NOMO-1 (cell line): ENCODE measurements around the gene TMEM116.
"Not testable (repeated sequence)": the region's sequence is repeated elsewhere in the genome, so short reads cannot be mapped to it uniquely, and the experiment has no call there.

ENCODE experiments used
- DNase-seq, 2 experiments: peaks; one replicate each; lab custom pipeline; 2025; ENCODE audit not compliant: unreplicated experiment in 2 of 2; lab: John Stamatoyannopoulos, UW

TMEM116 gene

DNA sequence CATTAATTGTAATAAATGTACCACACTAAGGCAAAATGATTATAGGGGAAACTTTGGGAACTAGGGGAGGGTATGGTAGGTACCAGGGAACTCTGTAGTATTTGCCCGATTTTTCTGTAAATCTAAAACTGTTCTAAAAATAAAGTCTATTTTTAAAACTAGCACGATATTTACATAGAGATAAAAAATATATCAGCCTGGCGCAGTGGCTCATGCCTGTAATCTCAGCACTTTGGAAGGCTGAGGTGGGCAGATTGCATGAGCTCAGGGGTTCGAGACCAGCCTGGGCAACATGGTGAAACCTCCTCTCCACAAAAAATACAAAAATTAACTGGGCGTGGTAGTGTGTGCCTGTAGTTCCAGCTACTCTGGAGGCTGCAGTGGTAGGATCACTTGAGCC lies 32.4 kb downstream of the TMEM116 start:
- DNase-seq, result no peak

GRCh38 chr12:111978545-111978944 lies 34.4 kb downstream of the TMEM116 start:
- DNase-seq, result no peak

DNA sequence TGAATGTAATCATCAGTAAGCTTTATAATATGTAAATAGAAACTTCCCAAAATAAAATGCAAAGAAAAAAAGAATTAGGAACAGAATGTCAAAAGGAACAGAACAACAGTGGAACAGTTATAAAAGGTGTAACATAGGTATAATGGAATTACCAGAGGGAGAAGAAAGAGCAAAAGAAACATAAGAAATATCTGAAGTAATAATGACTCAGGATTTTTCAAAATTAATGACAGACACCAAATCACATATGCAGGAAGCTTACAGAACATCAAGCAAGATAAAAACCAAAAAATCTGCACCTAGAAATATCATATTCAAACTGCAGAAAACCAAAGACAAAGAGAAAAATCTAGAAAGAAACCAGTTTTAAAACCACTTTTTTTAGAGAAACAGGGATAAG lies 36.1 kb downstream of the TMEM116 start:
- DNase-seq, result no peak

DNA sequence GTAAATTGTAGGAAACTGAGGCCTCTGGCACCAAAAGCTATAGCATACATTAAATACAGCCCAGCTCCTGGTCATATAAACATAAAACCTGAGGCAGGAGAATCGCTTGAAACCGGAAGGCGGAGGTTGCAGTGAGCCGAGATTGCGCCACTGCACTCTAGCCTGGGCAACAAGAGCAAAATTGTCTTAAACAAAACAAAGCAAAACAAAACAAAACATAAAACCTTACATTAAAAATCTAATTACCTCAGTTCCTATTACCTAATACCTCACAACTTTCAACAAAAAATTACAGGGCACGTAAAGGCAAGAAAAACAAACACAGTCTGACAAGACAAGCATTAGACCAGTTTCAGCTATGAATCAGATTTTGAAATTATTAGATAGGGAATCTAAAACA lies 36.7 kb downstream of the TMEM116 start:
- DNase-seq, result peak; percentile 12 to 52

- peak; percentile 12 to 54 for DNase-seq
Measured at GRCh38 chr12:111975161-111975931, 37.6 kb downstream of the TMEM116 start.

DNA sequence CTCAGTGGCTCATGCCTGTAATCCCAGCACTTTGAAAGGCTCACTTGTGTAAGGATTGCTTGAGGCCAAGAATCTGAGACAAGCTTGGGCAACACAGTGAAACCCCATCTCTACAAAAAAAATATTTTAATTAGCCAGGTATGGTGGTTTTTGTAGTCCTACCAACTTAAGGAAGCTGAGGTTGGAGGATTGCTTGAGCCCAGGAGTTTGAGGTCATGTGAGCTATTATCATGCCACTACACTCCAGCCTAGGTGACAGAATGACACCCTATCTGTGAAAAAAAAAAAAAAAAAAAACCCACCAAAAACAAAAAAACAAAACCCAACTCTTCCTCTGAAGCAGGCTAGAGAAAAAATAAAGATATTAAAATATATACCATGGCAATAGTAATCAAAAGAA lies 41.2 kb downstream of the TMEM116 start:
- no peak for DNase-seq

DNA sequence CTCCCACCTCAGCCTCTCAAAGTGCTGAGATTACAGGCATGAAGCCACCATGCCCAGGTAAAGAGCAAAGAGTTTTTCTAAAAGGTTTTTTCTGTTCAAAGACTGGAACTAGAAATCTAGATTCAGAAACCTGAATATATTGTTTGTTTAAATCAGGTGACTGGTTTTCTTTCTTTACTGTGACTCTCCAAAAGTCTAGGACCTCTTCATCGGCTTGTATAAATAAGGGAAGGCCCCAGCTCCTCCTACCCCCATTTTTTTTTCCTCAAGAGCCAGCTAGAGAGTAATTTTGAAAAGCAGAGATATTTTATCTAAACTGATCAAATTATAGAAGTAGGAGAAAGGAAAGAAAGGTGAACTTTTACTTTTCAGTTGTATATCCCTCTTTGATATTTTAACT lies 48.0 kb downstream of the TMEM116 start:
- DNase-seq, result no peak

DNA sequence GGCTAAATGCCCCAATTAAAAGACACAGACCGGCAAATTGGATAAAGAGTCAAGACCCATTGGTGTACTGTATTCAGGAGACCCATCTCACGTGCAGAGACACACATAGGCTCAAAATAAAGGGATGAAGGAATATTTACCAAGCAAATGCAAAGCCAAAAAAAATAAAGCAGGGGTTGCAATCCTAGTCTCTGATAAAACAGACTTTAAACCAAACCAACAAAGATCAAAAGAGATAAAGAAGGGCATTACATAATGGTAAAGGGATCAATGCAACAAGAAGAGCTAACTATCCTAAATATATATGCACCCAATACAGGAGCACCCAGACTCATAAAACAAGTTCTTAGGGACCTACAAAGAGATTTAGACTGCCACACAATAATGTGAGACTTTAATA lies 53.4 kb downstream of the TMEM116 start:
- DNase-seq, result not testable (repeated sequence)

- DNase-seq, result not testable (repeated sequence)
Measured at GRCh38 chr12:111957224-111957623, 55.7 kb downstream of the TMEM116 start.

DNA sequence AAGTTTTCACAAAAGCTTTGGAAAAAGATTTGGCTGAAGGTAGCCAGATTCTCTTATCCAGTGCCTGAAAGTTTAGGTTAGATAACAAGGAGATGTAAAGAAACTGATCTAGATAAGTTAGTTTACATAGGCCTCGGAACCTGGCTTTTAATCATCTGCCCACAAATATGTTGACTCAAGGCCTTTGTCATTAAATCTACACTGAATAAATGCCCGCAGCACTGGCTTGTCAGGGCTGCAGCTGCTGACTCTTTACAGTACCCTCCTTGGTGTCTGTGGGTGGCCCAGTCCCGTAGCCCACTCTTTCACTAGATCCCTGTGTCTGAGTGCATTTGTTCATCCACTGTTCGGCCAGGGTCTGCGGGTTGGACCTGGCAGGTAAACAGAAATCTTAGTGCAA lies 58.0 kb downstream of the TMEM116 start:
- no peak for DNase-seq

DNA sequence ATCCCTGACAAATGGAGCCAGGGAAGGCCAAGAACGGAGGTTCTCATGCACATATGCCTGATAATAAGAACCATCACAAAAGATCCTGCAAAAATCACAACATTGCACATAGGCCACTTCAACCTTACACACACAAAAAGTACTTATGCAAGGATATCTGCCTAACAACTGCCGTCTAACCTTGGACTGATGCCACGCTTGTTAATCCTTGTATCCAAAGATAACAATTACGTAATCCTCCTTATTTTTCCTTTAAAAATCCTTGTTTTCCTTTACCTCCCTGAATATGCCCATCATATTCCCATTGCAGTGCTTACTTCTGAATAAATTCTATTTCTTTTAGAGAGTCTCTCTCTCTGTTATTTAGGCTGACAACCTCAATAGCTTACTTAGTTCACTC lies 59.5 kb downstream of the TMEM116 start:
- no peak for DNase-seq

- not testable (repeated sequence) for DNase-seq
Measured at GRCh38 chr12:111952084-111952787, 60.7 kb downstream of the TMEM116 start.

DNA sequence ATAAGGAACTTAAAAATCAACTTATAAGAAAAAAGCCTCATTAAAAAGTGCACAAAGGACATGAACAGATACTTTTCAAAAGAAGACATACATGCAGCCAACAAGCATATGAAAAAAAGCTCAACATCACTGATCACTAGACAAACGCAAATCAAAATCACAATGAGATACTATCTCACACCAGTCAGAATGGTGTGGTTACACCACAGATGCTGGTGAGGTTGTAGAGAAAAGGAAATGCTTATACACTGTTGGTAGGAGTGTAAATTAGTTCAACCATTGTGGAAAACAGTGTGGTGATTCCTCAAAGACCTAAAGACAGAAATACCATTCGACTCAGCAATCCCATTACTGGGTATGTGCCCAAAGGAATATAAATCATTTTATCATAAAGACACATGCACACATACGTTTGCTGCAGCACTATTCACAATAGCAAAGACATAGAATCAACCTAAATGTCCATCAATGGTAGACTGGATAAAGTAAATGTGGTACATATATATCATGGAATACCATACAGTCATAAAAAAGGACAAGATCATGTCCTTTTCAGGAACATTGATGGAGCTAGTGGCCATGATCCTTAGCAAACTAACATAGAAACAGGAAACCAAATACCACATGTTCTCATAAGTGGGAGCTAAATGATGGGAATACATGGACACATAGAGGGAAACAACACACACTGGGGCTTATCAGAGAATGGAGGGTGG lies 61.8 kb downstream of the TMEM116 start:
- not testable (repeated sequence) for DNase-seq

DNA sequence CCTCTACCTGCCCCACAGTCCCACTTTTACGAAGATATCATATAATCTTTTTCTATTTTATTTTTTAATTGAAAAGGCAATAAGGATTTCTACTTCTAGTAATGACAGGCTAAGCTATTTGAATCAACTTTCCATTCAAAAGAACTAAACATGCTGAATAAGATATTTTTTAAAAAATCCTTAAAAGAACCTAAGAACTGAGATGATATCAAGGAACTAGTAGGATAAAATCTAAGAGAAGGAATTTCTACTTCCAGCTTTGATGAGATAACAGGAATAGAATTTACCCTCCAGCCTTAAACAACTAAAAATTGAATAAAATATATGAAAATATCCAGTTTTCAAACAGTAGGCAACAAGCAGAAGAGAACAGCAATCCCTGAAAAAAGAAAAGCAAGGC lies 69.0 kb downstream of the TMEM116 start:
- DNase-seq, result no peak

DNA sequence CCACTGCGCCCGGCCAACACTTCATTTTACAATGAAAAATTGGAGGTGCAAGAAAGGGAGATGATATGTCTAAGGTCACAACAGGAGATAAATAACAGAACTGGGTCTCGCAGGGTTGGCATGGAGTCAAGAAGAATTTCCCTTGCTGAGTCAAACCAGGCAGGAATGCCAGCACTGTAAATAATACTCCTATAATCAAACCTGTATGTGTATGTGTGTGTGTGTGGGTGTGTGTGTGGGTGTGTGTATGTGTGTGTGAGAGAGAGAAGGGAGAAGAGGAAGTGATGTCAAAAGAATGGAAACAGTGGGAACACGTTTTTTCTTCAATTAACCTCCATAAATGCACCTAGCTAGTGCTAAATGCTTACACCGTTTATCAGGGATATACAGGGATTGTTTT lies 70.4 kb downstream of the TMEM116 start:
- no peak for DNase-seq

- DNase-seq, result no peak
Measured at GRCh38 chr12:111937429-111937828, 75.5 kb downstream of the TMEM116 start.

- no peak for DNase-seq
Measured at GRCh38 chr12:111936869-111937268, 76.1 kb downstream of the TMEM116 start.

GRCh38 chr12:111932241-111932640 lies 80.7 kb downstream of the TMEM116 start:
- DNase-seq, result no peak

DNA sequence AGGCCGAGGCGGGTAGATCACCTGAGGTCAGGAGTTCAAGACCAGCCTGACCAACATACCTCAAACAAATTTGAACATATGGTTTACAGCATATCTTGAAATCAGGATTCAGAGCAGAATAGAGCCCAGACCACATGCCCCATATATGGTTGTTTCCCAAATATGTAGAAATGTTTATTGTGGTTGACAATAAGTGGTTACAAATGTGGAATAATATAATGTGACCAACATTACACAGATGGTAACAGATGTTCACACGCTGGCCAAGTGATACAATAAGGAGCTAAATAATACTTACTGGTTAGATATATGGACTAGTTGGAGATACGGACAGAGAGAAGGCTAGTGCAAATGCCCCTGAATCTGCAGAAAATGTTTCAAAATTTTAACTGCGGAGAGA lies 85.6 kb downstream of the TMEM116 start:
- no peak for DNase-seq

DNA sequence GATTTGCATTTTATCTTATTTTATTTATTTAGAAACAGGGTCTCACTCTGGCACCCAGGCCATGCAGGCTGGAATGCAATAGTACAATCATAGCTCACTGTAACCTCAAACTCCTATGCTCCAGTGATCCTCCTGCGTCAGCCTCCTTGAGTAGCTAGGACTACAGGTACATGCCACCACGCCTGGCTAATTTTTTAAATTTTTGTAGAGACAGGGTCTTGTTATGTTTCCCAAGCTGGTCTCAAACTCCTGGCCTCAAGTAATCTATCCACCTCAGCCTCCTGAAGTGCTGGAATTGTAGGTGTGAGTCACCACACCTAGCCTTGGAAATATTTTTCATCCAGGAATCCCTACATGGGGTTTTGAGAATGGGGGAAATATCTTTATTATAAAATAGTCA lies 86.3 kb downstream of the TMEM116 start:
- no peak for DNase-seq

DNA sequence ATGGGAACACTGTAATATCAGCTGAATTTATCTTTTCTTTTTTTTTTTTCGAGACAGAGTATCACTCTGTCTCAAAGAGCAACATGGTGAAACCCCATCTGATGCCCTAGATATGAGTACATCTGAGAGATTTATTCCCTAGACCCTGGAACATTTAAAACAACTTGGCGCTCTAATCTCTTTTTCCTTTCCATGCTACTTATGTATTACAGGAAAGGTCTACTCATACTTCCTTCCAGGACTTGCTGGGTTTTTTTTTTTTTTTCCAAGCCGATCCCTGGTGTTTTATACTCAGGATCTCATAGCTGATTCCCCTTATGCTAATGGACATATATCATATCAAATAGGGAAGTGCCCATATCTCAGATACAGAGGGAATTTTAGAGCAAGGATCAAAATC lies 87.8 kb downstream of the TMEM116 start:
- DNase-seq, result no peak

DNA sequence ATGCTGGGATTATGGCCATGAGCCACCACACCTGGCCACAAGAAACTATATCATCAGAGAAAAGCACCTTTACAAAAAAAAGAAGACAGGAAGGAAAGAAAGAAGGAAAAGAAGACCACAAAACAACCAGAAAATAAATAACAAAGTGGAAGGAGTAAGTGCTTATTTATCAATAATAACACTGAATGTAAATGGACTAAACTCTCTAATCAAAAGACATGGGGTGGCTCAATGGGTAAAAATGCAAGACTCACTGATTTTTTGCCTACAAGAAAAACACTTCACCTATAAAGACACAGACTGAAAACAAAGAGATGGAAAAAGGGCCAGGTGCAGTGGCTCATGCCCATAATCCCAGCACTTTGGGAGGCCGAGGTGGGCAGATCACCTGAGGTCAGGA lies 105.2 kb downstream of the TMEM116 start:
- no peak for DNase-seq
